NCI-H2171 treated with DMSO at 0.1 percent for 48 hours (cell line): ENCODE data around the gene GHITM.

ENCODE experiments used
- DNase-seq: peaks from one replicate; lab custom pipeline; 2025; lab: John Stamatoyannopoulos, UW

The GHITM gene

DNA sequence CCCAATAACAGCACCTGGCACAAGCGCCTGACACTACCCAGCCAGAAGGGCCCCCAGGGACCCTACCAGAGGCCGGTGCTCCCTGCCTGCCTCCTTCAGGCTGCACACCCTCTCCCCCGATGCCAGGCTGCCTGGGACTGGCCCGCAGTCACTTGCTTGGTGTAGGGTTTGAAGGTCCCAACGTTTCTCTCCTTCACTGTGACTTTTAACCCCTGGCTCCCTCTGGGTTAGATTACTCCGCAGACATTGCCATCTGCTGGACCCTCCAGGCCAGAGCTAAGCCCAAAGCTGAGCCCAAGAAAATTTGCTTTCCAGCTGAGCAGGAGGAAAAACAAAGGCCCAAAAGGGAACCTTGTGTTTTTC is 61.9 kb downstream of the GHITM start:
- no peak for DNase-seq

DNA sequence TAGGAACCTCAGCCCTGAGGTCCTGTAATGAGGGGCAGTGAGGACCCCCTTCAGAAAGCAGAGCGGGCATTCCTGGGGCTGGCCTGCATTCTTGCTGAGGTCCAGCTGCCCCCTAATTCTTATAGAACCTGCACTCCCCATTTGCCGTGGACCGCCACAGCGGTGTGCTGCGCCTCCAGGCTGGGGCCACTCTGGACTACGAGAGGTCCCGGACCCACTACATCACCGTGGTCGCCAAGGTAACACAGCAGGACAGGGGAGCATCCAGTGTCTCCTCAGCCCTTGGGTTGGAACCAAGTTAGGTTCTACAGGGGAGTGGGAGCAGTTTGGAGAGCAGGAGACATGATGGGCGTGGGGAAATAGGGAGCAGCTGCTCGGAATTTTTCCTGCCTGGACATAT is 62.4 kb downstream of the GHITM start:
- no peak for DNase-seq

DNA sequence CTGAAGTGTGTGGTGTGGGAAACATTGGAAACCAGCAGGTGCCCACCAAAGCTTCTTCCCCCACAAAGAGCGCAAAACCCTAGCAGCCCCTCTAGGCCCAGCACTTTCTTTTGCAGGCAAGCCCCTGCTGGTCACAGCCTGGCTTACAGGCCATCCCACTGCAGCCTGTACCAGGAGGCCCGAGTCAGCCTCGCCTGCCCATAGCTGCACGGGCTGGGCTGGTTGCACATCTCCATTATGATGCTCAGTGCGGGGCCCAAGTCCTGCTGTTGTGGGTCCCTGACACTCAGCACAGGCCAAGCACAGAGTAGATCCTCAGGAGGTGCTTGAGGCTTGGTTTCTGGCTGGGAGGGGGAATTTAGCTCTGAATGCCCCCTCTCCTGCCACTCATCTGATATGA is 63.0 kb downstream of the GHITM start:
- DNase-seq = no peak
